Measurements from ENCODE around the gene FREM3.
"Not testable (repeated sequence)": the region's sequence is repeated elsewhere in the genome, so short reads cannot be mapped to it uniquely, and the experiment has no call there.

Gene FREM3

DNA sequence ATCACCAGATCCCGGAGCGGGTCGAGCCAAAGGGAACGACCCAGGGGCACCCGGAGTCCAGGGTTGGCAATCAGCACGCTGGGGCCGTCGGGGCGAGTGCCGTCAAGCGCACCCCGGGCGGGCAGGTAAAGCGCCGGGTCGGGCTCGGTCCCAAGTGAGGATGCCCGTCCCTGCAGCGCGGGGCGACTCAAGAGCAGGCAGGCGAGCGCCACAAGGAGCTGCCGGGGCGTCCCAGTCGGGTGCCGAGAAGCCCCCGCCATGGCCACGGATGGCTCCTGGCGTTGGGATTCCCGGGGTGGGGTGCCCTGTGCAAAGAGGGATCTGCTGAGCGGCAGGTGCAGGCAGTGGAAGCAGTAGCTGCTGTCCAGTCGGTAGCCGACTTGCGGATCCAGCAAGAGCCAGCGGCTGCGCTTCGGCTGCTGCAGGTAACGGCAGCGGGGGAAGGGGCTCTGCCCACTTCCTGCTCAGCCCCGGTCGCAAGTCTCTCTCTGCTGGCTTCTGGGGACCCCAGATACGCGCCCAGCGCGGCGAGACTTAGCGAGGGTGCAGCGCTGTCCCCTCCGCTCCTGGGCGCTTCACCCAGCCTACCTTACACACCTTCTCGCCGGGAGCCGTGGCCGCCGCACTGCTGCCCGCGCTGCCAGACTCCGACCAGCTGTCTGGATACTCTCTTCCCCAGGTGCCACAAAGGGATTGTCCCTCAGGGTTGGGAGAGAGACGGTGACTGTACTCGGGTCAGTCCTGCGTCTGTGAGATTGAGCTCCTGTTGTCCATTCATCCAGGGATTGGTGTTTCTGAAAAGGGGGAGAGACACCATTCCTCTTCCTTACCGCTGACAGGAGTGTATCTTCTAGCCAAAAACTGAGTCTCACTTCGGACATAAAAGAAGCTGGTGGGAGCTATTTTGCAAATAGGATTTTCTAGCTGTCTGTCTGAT, at the start of gene FREM3:
FREM3 (minus strand) TSS at position 260 of the 937 bp plus-strand sequence; CDS start at position 260, 0 bp downstream.
- Histone ChIP-seq H3K9me3 (ENCODE audit: control insufficient read depth, low read depth, low read length) (no peaks in the 10 kb centered on the region), H3K27ac (ENCODE audit: low read length) (no peak within 1 kb of the TSS), H3K27me3 (ENCODE audit: control insufficient read depth, insufficient read depth, low read length) (peaks cover 54% of the 10 kb centered on the region), H3K9ac (ENCODE audit: low read length) (no peak within 1 kb of the TSS), H3K4me1 (ENCODE audit: control insufficient read depth, low read depth, low read length) (no peaks in the 10 kb centered on the region), H3K36me3 (ENCODE audit: control insufficient read depth, low read depth, low read length) (no peaks in the 10 kb centered on the region), H3K4me3 (ENCODE audit: low read length) (peak within 1 kb of the TSS; percentile 67)

DNA sequence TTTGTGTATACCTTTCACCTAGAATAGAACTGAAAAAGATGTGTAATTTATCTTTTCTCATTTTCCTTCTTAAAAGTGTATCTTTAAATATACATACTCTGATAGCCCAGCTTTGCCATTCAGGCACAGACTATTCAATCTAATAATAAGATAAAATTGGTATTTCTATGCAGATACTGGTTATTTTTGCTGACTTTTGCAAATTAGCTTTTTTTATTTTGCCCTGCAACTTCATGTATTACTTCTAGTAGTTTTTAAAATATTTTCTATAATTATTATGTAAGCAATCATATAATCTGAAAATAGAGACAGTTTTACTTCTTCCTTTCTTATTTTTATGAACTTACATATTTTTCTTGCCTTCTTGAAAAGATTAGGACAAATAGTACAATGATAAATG, 45.4 kb upstream of the FREM3 start:
- Histone ChIP-seq H3K4me1 (ENCODE audit: control insufficient read depth, low read depth, low read length) (peaks cover 9% of the 10 kb centered on the region), H3K4me3 (ENCODE audit: low read length) (no peak overlapping the region), H3K27ac (ENCODE audit: low read length) (no peak overlapping the region), H3K9ac (ENCODE audit: low read length) (no peak overlapping the region), H3K9me3 (ENCODE audit: control insufficient read depth, low read depth, low read length) (no peaks in the 10 kb centered on the region), H3K36me3 (ENCODE audit: control insufficient read depth, low read depth, low read length) (no peaks in the 10 kb centered on the region), H3K27me3 (ENCODE audit: control insufficient read depth, insufficient read depth, low read length) (no peaks in the 10 kb centered on the region)

GRCh38 chr4:143743591-143743990, 43.1 kb upstream of the FREM3 start:
- Histone ChIP-seq H3K4me1 (ENCODE audit: control insufficient read depth, low read depth, low read length) (no peaks in the 10 kb centered on the region), H3K9ac (ENCODE audit: low read length) (no peak overlapping the region), H3K36me3 (ENCODE audit: control insufficient read depth, low read depth, low read length) (no peaks in the 10 kb centered on the region), H3K27me3 (ENCODE audit: control insufficient read depth, insufficient read depth, low read length) (no peaks in the 10 kb centered on the region), H3K4me3 (ENCODE audit: low read length) (no peak overlapping the region), H3K27ac (ENCODE audit: low read length) (no peak overlapping the region), H3K9me3 (ENCODE audit: control insufficient read depth, low read depth, low read length) (no peaks in the 10 kb centered on the region)

GRCh38 chr4:143742834-143743233, 42.4 kb upstream of the FREM3 start:
- no peaks in the 10 kb centered on the region for H3K4me1 ChIP-seq (ENCODE audit: control insufficient read depth, low read depth, low read length)

DNA sequence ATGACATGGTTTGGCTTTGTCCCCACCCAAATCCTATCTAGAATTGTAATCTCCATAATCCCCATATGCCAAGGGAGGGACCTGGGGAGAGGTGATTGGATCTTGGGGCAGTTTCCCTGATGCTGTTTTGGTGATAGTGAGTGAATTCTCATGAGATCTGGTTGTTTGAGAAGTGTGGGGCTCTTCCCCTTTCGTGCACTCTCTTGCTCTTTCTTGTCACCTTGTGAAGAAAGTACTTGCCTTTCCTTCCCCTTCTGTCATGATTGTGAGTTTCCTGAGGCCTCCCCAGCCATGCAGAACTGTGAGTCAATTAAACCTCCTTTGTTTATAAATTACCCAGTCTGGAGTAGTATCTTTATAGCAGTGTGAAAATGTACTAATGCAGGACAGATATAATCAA, 36.4 kb upstream of the FREM3 start:
- no peak overlapping the region for H3K27ac ChIP-seq (ENCODE audit: low read length)
- no peaks in the 10 kb centered on the region for H3K9me3 ChIP-seq (ENCODE audit: control insufficient read depth, low read depth, low read length)
- H3K4me1 ChIP-seq (ENCODE audit: control insufficient read depth, low read depth, low read length) = no peaks in the 10 kb centered on the region
- no peak overlapping the region for H3K9ac ChIP-seq (ENCODE audit: low read length)
- no peak overlapping the region for H3K4me3 ChIP-seq (ENCODE audit: low read length)
- H3K27me3 ChIP-seq (ENCODE audit: control insufficient read depth, insufficient read depth, low read length) = no peaks in the 10 kb centered on the region
- H3K36me3 ChIP-seq (ENCODE audit: control insufficient read depth, low read depth, low read length) = no peaks in the 10 kb centered on the region

More at GRCh38 chr4:143742834-143743233, 42.4 kb upstream of the FREM3 start:
- Histone ChIP-seq H3K9me3 (ENCODE audit: control insufficient read depth, low read depth, low read length) (no peaks in the 10 kb centered on the region), H3K27ac (ENCODE audit: low read length) (no peak overlapping the region), H3K9ac (ENCODE audit: low read length) (no peak overlapping the region), H3K36me3 (ENCODE audit: control insufficient read depth, low read depth, low read length) (no peaks in the 10 kb centered on the region), H3K27me3 (ENCODE audit: control insufficient read depth, insufficient read depth, low read length) (no peaks in the 10 kb centered on the region), H3K4me3 (ENCODE audit: low read length) (no peak overlapping the region)

GRCh38 chr4:143736061-143736460, 35.6 kb upstream of the FREM3 start:
- H3K27ac ChIP-seq (ENCODE audit: low read length); H3K4me3 ChIP-seq (ENCODE audit: low read length); H3K9me3 ChIP-seq (ENCODE audit: control insufficient read depth, low read depth, low read length); H3K27me3 ChIP-seq (ENCODE audit: control insufficient read depth, insufficient read depth, low read length); H3K9ac ChIP-seq (ENCODE audit: low read length); H3K36me3 ChIP-seq (ENCODE audit: control insufficient read depth, low read depth, low read length); H3K4me1 ChIP-seq (ENCODE audit: control insufficient read depth, low read depth, low read length): not testable (repeated sequence)

GRCh38 chr4:143728166-143728565, 27.7 kb upstream of the FREM3 start:
- Histone ChIP-seq H3K4me1 (ENCODE audit: control insufficient read depth, low read depth, low read length) (no peaks in the 10 kb centered on the region), H3K27me3 (ENCODE audit: control insufficient read depth, insufficient read depth, low read length) (no peaks in the 10 kb centered on the region), H3K36me3 (ENCODE audit: control insufficient read depth, low read depth, low read length) (no peaks in the 10 kb centered on the region), H3K9me3 (ENCODE audit: control insufficient read depth, low read depth, low read length) (no peaks in the 10 kb centered on the region), H3K27ac (ENCODE audit: low read length) (no peak overlapping the region), H3K4me3 (ENCODE audit: low read length) (no peak overlapping the region), H3K9ac (ENCODE audit: low read length) (no peak overlapping the region)

GRCh38 chr4:143726714-143727113, 26.2 kb upstream of the FREM3 start:
- H3K27me3 ChIP-seq (ENCODE audit: control insufficient read depth, insufficient read depth, low read length) = no peaks in the 10 kb centered on the region
- no peaks in the 10 kb centered on the region for H3K36me3 ChIP-seq (ENCODE audit: control insufficient read depth, low read depth, low read length)
- no peaks in the 10 kb centered on the region for H3K4me1 ChIP-seq (ENCODE audit: control insufficient read depth, low read depth, low read length)

GRCh38 chr4:143721317-143721716, 20.8 kb upstream of the FREM3 start:
- Histone ChIP-seq H3K4me3 (ENCODE audit: low read length) (no peak overlapping the region), H3K27me3 (ENCODE audit: control insufficient read depth, insufficient read depth, low read length) (no peaks in the 10 kb centered on the region), H3K9ac (ENCODE audit: low read length) (no peak overlapping the region), H3K27ac (ENCODE audit: low read length) (no peak overlapping the region), H3K9me3 (ENCODE audit: control insufficient read depth, low read depth, low read length) (no peaks in the 10 kb centered on the region), H3K4me1 (ENCODE audit: control insufficient read depth, low read depth, low read length) (no peaks in the 10 kb centered on the region), H3K36me3 (ENCODE audit: control insufficient read depth, low read depth, low read length) (no peaks in the 10 kb centered on the region)

More at GRCh38 chr4:143726714-143727113, 26.2 kb upstream of the FREM3 start:
- Histone ChIP-seq H3K9me3 (ENCODE audit: control insufficient read depth, low read depth, low read length) (no peaks in the 10 kb centered on the region), H3K27ac (ENCODE audit: low read length) (no peak overlapping the region), H3K4me3 (ENCODE audit: low read length) (no peak overlapping the region), H3K9ac (ENCODE audit: low read length) (no peak overlapping the region)

DNA sequence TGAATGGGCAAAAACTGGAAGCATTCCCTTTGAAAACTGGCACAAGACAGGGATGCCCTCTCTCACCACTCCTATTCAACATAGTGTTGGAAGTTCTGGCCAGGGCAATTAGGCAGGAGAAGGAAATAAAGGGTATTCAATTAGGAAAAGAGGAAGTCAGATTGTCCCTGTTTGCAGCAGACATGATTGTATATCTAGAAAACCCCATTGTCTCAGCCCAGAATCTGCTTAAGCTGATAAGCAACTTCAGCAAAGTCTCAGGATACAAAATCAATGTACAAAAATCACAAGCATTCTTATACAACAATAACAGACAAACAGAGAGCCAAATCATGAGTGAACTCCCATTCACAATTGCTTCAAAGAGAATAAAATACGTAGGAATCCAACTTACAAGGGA, 18.3 kb upstream of the FREM3 start:
- not testable (repeated sequence) for H3K4me3 ChIP-seq (ENCODE audit: low read length); H3K9ac ChIP-seq (ENCODE audit: low read length); H3K27ac ChIP-seq (ENCODE audit: low read length); H3K9me3 ChIP-seq (ENCODE audit: control insufficient read depth, low read depth, low read length); H3K36me3 ChIP-seq (ENCODE audit: control insufficient read depth, low read depth, low read length); H3K27me3 ChIP-seq (ENCODE audit: control insufficient read depth, insufficient read depth, low read length)
- H3K4me1 ChIP-seq (ENCODE audit: control insufficient read depth, low read depth, low read length) = peaks cover 14% of the 10 kb centered on the region

- Histone ChIP-seq H3K4me3 (ENCODE audit: low read length) (peak overlapping the region; percentile 2), H3K9ac (ENCODE audit: low read length) (peak overlapping the region; percentile 3), H3K9me3 (ENCODE audit: control insufficient read depth, low read depth, low read length) (no peaks in the 10 kb centered on the region), H3K36me3 (ENCODE audit: control insufficient read depth, low read depth, low read length) (no peaks in the 10 kb centered on the region), H3K27ac (ENCODE audit: low read length) (no peak overlapping the region), H3K4me1 (ENCODE audit: control insufficient read depth, low read depth, low read length) (peaks cover 27% of the 10 kb centered on the region), H3K27me3 (ENCODE audit: control insufficient read depth, insufficient read depth, low read length) (no peaks in the 10 kb centered on the region)
Measured at GRCh38 chr4:143713955-143714625, 13.6 kb upstream of the FREM3 start.

All from iPS-18a (cell line).